GM13976 (cell line): Measurements from ENCODE around the gene CYP21A2.
"Not testable (repeated sequence)": the region's sequence is repeated elsewhere in the genome, so short reads cannot be mapped to it uniquely, and the experiment has no call there.

Experiments
- DNase-seq: peaks from one replicate; pipeline ENCODE4 v3.0.0; 2012; ENCODE audit warnings: low spot score
- in situ Hi-C: fragments of 300-500 bp; cut with MboI; formaldehyde crosslinking; loops from one replicate; pipeline ENCODE4 v1.12.0; 2022; ENCODE audit warnings: low sequenced_read_pairs, mixed read lengths, inconsistent platforms; ENCODE audit not compliant: unreplicated experiment

The CYP21A2 gene

GRCh38 chr6:32014547-32014946, 23.7 kb upstream of the CYP21A2 start, which contains the start of gene C4B:
Gene C4B, plus strand, starts transcription at chr6:32014795. Its CDS starts 51 bp downstream, at chr6:32014846.
- in situ Hi-C loops, DNase-seq: not testable (repeated sequence)

- DNase-seq, in situ Hi-C loops: not testable (repeated sequence)
These were observed 16.1 kb upstream of the CYP21A2 start for GRCh38 chr6:32022100-32022499.

GRCh38 chr6:32028631-32029030, 9.6 kb upstream of the CYP21A2 start:
- DNase-seq, in situ Hi-C loops: not testable (repeated sequence)

- DNase-seq, in situ Hi-C loops: not testable (repeated sequence)
These were observed 8.7 kb upstream of the CYP21A2 start for GRCh38 chr6:32029553-32029952.

- DNase-seq, in situ Hi-C loops: not testable (repeated sequence)
These were observed 2.8 kb upstream of the CYP21A2 start for GRCh38 chr6:32035283-32036013.

GRCh38 chr6:32037136-32037535, 1.1 kb upstream of the CYP21A2 start:
- DNase-seq, in situ Hi-C loops: not testable (repeated sequence)

GRCh38 chr6:32038878-32039277, 663 bp downstream of the CYP21A2 start:
- in situ Hi-C loops = not testable (repeated sequence)

GRCh38 chr6:32039321-32040274, 1.4 kb downstream of the CYP21A2 start:
- in situ Hi-C loops, DNase-seq: not testable (repeated sequence)

More at GRCh38 chr6:32038878-32039277, 663 bp downstream of the CYP21A2 start:
- not testable (repeated sequence) for DNase-seq

- in situ Hi-C loops, DNase-seq: not testable (repeated sequence)
These were observed 2.3 kb downstream of the CYP21A2 start for GRCh38 chr6:32040299-32041049.

- in situ Hi-C loops, DNase-seq: not testable (repeated sequence)
These were observed 2.8 kb downstream of the CYP21A2 start for GRCh38 chr6:32041050-32041321.

- DNase-seq, in situ Hi-C loops: not testable (repeated sequence)
These were observed 3.2 kb downstream of the CYP21A2 start for GRCh38 chr6:32041385-32041784.

- in situ Hi-C loops, DNase-seq: not testable (repeated sequence)
These were observed 4.1 kb downstream of the CYP21A2 start for GRCh38 chr6:32042276-32042675.

- DNase-seq, in situ Hi-C loops: not testable (repeated sequence)
These were observed 5.6 kb downstream of the CYP21A2 start for GRCh38 chr6:32043589-32044380.

GRCh38 chr6:32044916-32045315, 6.7 kb downstream of the CYP21A2 start:
- DNase-seq, in situ Hi-C loops: not testable (repeated sequence)
